Fibroblast of lung (primary cell): ENCODE measurements around the gene MCM10. TPM values are rescaled to one million over a fixed set of nuclear protein-coding genes. Genes with fewer than 3 reads are reported as not detected.

Experiments
- DNase-seq, 2 donors: peaks; one replicate each; pipeline versions ENCODE4 v3.0.0 to v3.0.0-alpha.2; 2010; ENCODE audit warnings: low read depth in 2 of 2
- H2AFZ ChIP-seq: 2 replicates; pipeline ENCODE4 v1.5.1; 2012; ENCODE audit warnings: low read length, control low read depth, inconsistent platforms
- H3K27ac ChIP-seq: 2 replicates; pipeline ENCODE4 v1.5.1; 2011; ENCODE audit warnings: low read length, control low read depth; ENCODE audit not compliant: insufficient read depth
- H3K27me3 ChIP-seq: 2 replicates; pipeline ENCODE4 v1.5.1; 2011; ENCODE audit warnings: mild to moderate bottlenecking, low read length; ENCODE audit not compliant: control insufficient read depth, insufficient read depth
- H3K36me3 ChIP-seq: 2 replicates; pipeline ENCODE4 v1.5.1; 2011; ENCODE audit warnings: low read length; ENCODE audit not compliant: control insufficient read depth, insufficient read depth
- H3K4me1 ChIP-seq: 2 replicates; pipeline ENCODE4 v1.5.1; 2011; ENCODE audit warnings: low read length; ENCODE audit not compliant: control insufficient read depth, insufficient read depth; ENCODE audit errors: extremely low read depth
- H3K4me2 ChIP-seq: 2 replicates; pipeline ENCODE4 v1.5.1; 2011; ENCODE audit warnings: low read length, control low read depth; ENCODE audit not compliant: insufficient read depth; ENCODE audit errors: extremely low read depth
- H3K4me3 ChIP-seq, 4 experiments: fragments of 200-600 bp in 1 of 4; sonication (generic) in 1 of 4; replicated peaks in 1 of 4; 2 replicates each; pipeline ENCODE4 v1.5.1; 2011 to 2016; ENCODE audit warnings: low read length in 4 of 4, low read depth in 3 of 4, mild to moderate bottlenecking in 3 of 4, control low read depth in 2 of 4, inconsistent platforms in 1 of 4, mixed read lengths in 1 of 4; ENCODE audit not compliant: insufficient read depth in 1 of 4; ENCODE audit errors: control extremely low read depth in 1 of 4
- H3K79me2 ChIP-seq: 2 replicates; pipeline ENCODE4 v1.5.1; 2012; ENCODE audit warnings: mild to moderate bottlenecking, low read length, inconsistent platforms; ENCODE audit not compliant: control insufficient read depth, insufficient read depth
- H3K9ac ChIP-seq: 2 replicates; pipeline ENCODE4 v1.5.1; 2011; ENCODE audit warnings: mild to moderate bottlenecking, low read length, control low read depth; ENCODE audit not compliant: insufficient read depth
- H3K9me3 ChIP-seq: 2 replicates; pipeline ENCODE4 v1.5.1; 2012; ENCODE audit warnings: low read depth, low read length; ENCODE audit not compliant: control insufficient read depth, insufficient read depth
- H4K20me1 ChIP-seq: 2 replicates; pipeline ENCODE4 v1.5.1; 2011; ENCODE audit warnings: low read length; ENCODE audit not compliant: control insufficient read depth, insufficient read depth; ENCODE audit errors: extremely low read depth
- EZH2 ChIP-seq: IDR thresholded peaks from 2 replicates; pipeline ENCODE4 v1.5.1; 2012; ENCODE audit warnings: low read length, control low read depth, mild to moderate bottlenecking; ENCODE audit errors: missing control alignments
- polyA plus RNA-seq, 2 donors: library from polyadenylated mRNA; depleted of rRNA in 1 of 2; stranded (reverse) in 1 of 2; unstranded in 1 of 2; fragments of >200 nt; gene quantifications; 2 replicates each; pipeline ENCODE4 v1.2.1, GENCODE V29; 2011 to 2012; ENCODE audit warnings: missing spikeins in 1 of 2
- total RNA-seq: library from RNA; depleted of rRNA; stranded (reverse); fragments of >200 nt; gene quantifications from 2 replicates; pipeline ENCODE4 v1.2.1, GENCODE V29; 2014
- TF ChIP-seq, protein P1 (sequence below), 2 donors: IDR thresholded peaks in 1 of 2; conservative IDR thresholded peaks in 1 of 2; 1 replicate in 1 of 2; 2 replicates in 1 of 2; pipeline ENCODE4 v1.5.1; 2011 to 2012; ENCODE audit warnings: low read length in 2 of 2, control low read depth in 1 of 2, inconsistent platforms in 1 of 2, low read depth in 1 of 2, mild to moderate bottlenecking in 1 of 2

MCM10 gene
- total and polyA plus RNA-seq, 2 donors (not counting 1 experiment from before 2014, with no cell fraction given), result 0.83 to 3.1 TPM

DNA sequence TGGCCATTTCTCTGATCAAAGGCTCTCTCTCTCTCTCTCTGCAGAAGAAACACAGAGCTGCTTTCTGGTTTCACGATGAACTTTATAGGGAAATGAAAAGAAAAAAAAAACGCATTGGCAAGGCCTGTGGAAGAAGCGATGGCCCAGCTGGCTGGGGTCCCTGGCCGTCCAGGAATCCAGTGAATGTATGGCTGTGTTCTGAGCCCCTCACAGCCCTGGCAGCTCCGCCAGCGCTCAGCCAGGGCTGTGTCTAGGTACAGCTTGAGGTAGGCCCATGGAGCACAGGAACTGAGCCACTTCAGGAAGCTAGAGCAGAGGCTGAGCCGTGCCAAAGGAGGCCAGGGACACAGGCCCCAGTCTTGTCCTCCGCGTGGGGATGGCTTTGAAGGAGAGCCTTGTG is 85.9 kb downstream of the MCM10 start:
- H3K4me1 ChIP-seq, result no peaks in the 10 kb centered on the region
- H3K79me2 ChIP-seq, result no peaks in the 10 kb centered on the region
- no peak overlapping the region for H3K4me3 ChIP-seq
- no peak overlapping the region for H2AFZ ChIP-seq
- H4K20me1 ChIP-seq, result no peaks in the 10 kb centered on the region
- no peak overlapping the region for H3K27ac ChIP-seq
- no peak overlapping the region for H3K4me2 ChIP-seq
- TF ChIP-seq, protein P1, sequence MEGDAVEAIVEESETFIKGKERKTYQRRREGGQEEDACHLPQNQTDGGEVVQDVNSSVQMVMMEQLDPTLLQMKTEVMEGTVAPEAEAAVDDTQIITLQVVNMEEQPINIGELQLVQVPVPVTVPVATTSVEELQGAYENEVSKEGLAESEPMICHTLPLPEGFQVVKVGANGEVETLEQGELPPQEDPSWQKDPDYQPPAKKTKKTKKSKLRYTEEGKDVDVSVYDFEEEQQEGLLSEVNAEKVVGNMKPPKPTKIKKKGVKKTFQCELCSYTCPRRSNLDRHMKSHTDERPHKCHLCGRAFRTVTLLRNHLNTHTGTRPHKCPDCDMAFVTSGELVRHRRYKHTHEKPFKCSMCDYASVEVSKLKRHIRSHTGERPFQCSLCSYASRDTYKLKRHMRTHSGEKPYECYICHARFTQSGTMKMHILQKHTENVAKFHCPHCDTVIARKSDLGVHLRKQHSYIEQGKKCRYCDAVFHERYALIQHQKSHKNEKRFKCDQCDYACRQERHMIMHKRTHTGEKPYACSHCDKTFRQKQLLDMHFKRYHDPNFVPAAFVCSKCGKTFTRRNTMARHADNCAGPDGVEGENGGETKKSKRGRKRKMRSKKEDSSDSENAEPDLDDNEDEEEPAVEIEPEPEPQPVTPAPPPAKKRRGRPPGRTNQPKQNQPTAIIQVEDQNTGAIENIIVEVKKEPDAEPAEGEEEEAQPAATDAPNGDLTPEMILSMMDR (conservative IDR thresholded peaks at IDR 0.05 in 1 of 2, IDR thresholded peaks at IDR 0.05 in 1 of 2; ENCODE audit: low read depth in 1 of 2, low read length in 2 of 2), result no peak
- TF ChIP-seq EZH2, result no peak
- no peaks in the 10 kb centered on the region for H3K36me3 ChIP-seq
- H3K9ac ChIP-seq, result no peak overlapping the region
- no peak for DNase-seq
- no peaks in the 10 kb centered on the region for H3K9me3 ChIP-seq
- no peaks in the 10 kb centered on the region for H3K27me3 ChIP-seq

DNA sequence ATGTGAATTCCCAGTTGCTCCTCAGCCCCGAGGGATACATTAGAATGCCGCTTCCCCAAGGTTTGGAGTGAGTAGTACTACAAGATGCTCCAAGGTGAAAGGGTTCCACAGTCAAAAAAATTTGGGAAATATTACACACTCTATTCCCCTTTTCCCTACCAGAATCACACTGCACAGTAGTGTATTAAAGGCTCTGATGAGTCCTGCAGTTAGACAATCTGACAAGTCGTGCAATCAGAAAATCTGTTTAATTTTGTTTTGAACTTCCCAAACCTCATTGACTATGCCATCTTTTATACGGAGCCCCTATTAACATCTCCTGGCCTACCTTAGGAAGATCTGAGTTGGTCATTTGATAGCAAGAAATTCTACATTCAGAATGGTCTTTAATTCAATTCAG is 86.4 kb downstream of the MCM10 start:
- no peak for DNase-seq
- no peak overlapping the region for H3K4me3 ChIP-seq
- H3K4me2 ChIP-seq, result no peak overlapping the region
- no peaks in the 10 kb centered on the region for H3K27me3 ChIP-seq
- H3K27ac ChIP-seq, result no peak overlapping the region
- H3K79me2 ChIP-seq, result no peaks in the 10 kb centered on the region
- no peaks in the 10 kb centered on the region for H3K4me1 ChIP-seq
- H3K36me3 ChIP-seq, result no peaks in the 10 kb centered on the region
- no peak overlapping the region for H3K9ac ChIP-seq
- H3K9me3 ChIP-seq, result no peaks in the 10 kb centered on the region
- no peaks in the 10 kb centered on the region for H4K20me1 ChIP-seq
- no peak for TF ChIP-seq EZH2
- TF ChIP-seq, protein P1 (conservative IDR thresholded peaks at IDR 0.05 in 1 of 2, IDR thresholded peaks at IDR 0.05 in 1 of 2; ENCODE audit: low read depth in 1 of 2, low read length in 2 of 2), result no peak
- H2AFZ ChIP-seq, result no peak overlapping the region

DNA sequence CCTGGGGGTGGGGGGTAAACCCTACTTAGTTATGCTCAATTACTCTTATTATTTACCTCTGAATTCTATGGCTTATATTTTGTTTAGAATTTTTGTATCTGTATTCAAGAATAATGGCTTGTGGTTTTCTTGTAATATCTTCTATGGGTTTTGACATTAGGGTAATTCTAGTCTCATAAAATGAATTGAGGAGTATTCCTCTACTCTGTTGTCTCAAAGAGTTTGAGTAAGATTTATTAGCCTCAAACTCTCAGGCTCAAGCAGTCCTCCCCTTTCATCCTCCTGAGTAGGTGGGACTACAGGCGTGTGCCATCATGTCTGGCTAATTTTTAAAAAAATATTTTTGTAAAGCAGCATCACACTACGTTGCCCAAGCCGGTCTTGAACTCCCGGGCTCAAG is 92.4 kb downstream of the MCM10 start:
- no peak for DNase-seq
- H3K4me2 ChIP-seq, result no peak overlapping the region
- H3K4me3 ChIP-seq, result no peak overlapping the region
- H3K79me2 ChIP-seq, result no peaks in the 10 kb centered on the region
- TF ChIP-seq EZH2, result no peak
- no peak overlapping the region for H3K9ac ChIP-seq
- no peaks in the 10 kb centered on the region for H3K27me3 ChIP-seq
- H3K9me3 ChIP-seq, result no peaks in the 10 kb centered on the region
- H2AFZ ChIP-seq, result no peak overlapping the region
- H3K27ac ChIP-seq, result no peak overlapping the region
- no peaks in the 10 kb centered on the region for H4K20me1 ChIP-seq
- H3K36me3 ChIP-seq, result no peaks in the 10 kb centered on the region
- no peaks in the 10 kb centered on the region for H3K4me1 ChIP-seq
